ENCODE results near the gene SEMA4D.

- TF ChIP-seq CTCF (IDR thresholded peaks at IDR 0.05; ENCODE audit: poor library complexity) (no peak), EZH2 (IDR thresholded peaks at IDR 0.05; ENCODE audit: borderline replicate concordance) (no peak)
These were observed 150.3 kb downstream of the SEMA4D start for GRCh38 chr9:89347651-89348050.
